Dendritic cell treated with granulocyte-macrophage colony-stimulating factor and Interleukin-4, amounts not matched to agents 40 ng/mL and 50 ng/mL, for 4 days (primary cell): Measurements from ENCODE around the gene THAP12.

Experiments used
- H3K27ac Mint-ChIP-seq: one replicate; pipeline ENCODE4 v1.8.0; 2022; ENCODE audit warnings: mild to moderate bottlenecking, mixed read lengths
- H3K27me3 Mint-ChIP-seq: one replicate; pipeline ENCODE4 v1.8.0; 2022; ENCODE audit warnings: mild to moderate bottlenecking, mixed read lengths
- H3K36me3 Mint-ChIP-seq: one replicate; pipeline ENCODE4 v1.8.0; 2022; ENCODE audit warnings: low read depth, mixed read lengths
- H3K4me1 Mint-ChIP-seq: one replicate; pipeline ENCODE4 v1.8.0; 2022; ENCODE audit warnings: low read depth, mixed read lengths
- H3K4me3 Mint-ChIP-seq: one replicate; pipeline ENCODE4 v1.8.0; 2022; ENCODE audit warnings: mild to moderate bottlenecking, moderate library complexity, mixed read lengths
- H3K9me3 Mint-ChIP-seq: one replicate; pipeline ENCODE4 v1.8.0; 2022; ENCODE audit warnings: mixed read lengths
- intact Hi-C: fragments of 100-400 bp; cut with micrococcal nuclease; formaldehyde crosslinking; loops from one replicate; pipeline ENCODE4 v1.15.0; 2022

THAP12 gene

DNA sequence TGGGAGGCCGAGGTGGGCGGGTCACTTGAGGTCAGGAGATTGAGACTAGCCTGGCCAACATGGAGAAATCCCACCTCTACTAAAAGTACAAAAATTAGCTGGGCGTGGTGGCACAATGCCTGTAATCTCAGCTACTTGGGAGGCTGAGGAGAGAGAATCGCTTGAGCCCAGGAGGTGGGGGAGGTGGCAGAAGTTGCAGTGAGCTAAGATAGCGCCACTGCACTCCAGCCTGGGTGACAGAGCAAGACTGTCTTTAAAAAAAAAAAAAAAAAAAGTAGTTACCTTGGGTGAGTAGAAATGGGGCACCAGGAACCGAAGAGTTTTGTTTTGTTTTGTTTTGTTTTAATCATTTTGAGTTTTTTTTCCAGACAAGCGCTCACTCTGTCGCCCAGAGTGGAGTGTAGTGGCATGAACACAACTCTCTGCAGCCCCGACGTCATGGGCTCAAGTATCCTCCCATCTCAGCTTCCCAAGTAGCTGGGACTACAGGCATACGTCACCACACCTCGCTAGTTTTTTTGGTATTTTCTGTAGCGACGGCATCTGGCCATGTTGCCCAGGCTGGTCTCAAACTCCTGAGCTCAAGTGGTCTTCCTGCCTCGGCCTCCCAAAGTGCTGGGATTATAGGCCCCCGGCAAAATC is 15.8 kb downstream of the THAP12 start:
- Mint-ChIP-seq H3K27me3 (no peaks in the 10 kb centered on the region), H3K36me3 (peaks cover 49% of the 10 kb centered on the region), H3K4me3 (no peak overlapping the region), H3K9me3 (no peaks in the 10 kb centered on the region), H3K4me1 (peaks cover 22% of the 10 kb centered on the region), H3K27ac (no peak overlapping the region)
- intact Hi-C loops = no loop called here

DNA sequence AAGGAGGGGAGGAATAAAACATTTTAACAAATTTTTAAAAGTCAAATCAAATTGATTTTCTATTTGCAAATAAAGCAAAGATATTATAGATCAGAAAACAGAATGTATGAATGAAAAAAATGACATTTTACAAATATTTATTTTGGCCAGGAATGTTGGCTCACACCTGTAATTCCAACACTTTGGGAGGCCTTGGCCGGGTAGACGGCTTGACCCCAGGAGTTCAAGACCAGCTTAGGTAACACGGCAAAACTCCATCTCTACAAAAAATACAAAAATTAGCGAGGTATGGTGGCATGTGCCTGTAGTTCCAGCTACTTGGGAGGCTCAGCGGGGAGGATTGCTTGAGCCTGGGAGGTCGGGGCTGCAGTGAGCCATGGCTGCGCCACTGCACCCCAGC is 18.2 kb downstream of the THAP12 start:
- H3K9me3 Mint-ChIP-seq = no peaks in the 10 kb centered on the region
- no peaks in the 10 kb centered on the region for H3K27me3 Mint-ChIP-seq
- H3K27ac Mint-ChIP-seq = no peak overlapping the region
- peaks cover 70% of the 10 kb centered on the region for H3K36me3 Mint-ChIP-seq
- no peak overlapping the region for H3K4me3 Mint-ChIP-seq
- H3K4me1 Mint-ChIP-seq = peaks cover 14% of the 10 kb centered on the region
- intact Hi-C loops = no loop called here

DNA sequence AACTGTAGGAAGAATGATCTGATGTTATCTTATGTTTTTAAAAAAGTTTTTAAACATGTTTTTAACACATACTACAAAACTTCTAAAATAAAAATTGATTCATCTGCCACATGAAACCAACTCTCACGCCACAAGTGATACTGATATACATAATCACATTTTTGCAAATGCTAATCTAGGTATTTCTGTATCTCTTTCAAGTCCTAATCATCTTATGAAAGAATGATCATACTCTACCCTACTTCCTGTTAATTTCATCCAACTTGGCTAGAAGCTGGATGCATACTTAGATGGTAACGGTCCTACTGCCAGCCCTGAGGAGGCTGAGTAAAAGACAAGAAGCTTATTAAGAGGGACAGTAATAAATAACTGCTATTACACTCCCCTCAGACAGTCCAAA is 19.2 kb downstream of the THAP12 start:
- Mint-ChIP-seq H3K36me3 (peaks cover 77% of the 10 kb centered on the region), H3K9me3 (no peaks in the 10 kb centered on the region), H3K4me1 (peaks cover 12% of the 10 kb centered on the region), H3K27me3 (no peaks in the 10 kb centered on the region), H3K27ac (no peak overlapping the region), H3K4me3 (no peak overlapping the region)
- intact Hi-C loops = no loop called here

DNA sequence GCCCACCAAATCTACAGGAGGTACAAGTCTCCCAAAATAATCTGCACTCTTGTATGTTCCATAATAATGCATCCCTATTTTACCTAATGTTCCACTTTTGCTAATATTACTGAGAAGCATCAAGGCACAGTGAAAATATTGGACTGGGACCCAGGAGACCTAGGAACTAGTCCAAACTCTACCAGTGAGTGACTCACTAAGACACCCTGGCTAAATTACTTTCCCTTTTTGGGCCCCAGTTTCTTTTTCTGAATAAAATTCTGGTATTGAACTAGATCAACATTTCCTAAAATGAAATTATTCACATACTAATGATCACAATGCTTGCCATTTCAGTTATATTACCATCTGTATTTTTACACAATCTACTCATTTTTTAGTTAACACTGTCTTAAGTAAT is 19.6 kb downstream of the THAP12 start:
- H3K4me3 Mint-ChIP-seq = no peak overlapping the region
- H3K4me1 Mint-ChIP-seq = peaks cover 11% of the 10 kb centered on the region
- peaks cover 81% of the 10 kb centered on the region for H3K36me3 Mint-ChIP-seq
- H3K27me3 Mint-ChIP-seq = no peaks in the 10 kb centered on the region
- H3K9me3 Mint-ChIP-seq = no peaks in the 10 kb centered on the region
- intact Hi-C loops = no loop called here
- no peak overlapping the region for H3K27ac Mint-ChIP-seq

DNA sequence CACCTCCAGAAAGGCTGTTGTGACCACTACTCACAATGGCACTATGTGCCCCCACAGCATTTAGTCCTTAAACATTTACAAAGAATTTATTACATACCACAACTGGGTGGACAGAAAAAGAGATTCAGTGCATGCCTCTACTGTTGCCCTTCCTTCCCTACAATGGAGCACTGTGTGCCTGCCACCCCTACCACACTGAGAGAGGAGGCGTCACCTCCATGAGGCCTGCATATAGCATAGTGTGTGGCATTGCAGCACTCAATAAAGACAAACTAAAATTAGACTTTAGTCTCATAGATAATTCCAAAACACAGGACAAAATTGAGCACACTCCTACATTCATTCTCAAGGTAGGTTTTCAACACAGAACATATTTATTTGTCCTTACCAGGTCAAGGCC is 25.8 kb downstream of the THAP12 start:
- Mint-ChIP-seq H3K9me3 (peaks cover 23% of the 10 kb centered on the region), H3K4me1 (no peaks in the 10 kb centered on the region), H3K4me3 (no peak overlapping the region), H3K27me3 (no peaks in the 10 kb centered on the region), H3K27ac (no peak overlapping the region), H3K36me3 (peaks cover 87% of the 10 kb centered on the region)
- intact Hi-C loops = no loop called here

DNA sequence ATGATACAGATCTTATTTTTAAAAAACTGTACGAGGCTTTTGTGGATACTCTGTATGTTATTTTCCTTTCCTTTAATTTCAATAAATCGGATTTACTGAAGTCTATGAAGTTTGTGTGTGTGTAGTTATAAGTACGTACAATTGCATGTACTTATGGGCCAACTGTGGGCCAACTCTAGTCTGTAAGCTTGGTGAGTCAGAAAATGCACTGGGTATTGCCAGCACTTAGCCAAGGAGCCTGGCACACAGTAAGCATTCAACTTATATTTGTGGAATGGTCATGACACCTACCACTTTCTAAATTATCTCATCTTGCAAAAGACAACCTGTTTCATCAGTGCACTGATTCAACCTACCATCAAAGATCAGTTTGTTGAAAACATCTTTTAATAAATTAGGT is 32.6 kb downstream of the THAP12 start:
- Mint-ChIP-seq H3K9me3 (no peaks in the 10 kb centered on the region), H3K4me1 (no peaks in the 10 kb centered on the region), H3K27me3 (peaks cover 5% of the 10 kb centered on the region), H3K36me3 (peaks cover 48% of the 10 kb centered on the region), H3K27ac (no peak overlapping the region), H3K4me3 (no peak overlapping the region)
- intact Hi-C loops = no loop called here

DNA sequence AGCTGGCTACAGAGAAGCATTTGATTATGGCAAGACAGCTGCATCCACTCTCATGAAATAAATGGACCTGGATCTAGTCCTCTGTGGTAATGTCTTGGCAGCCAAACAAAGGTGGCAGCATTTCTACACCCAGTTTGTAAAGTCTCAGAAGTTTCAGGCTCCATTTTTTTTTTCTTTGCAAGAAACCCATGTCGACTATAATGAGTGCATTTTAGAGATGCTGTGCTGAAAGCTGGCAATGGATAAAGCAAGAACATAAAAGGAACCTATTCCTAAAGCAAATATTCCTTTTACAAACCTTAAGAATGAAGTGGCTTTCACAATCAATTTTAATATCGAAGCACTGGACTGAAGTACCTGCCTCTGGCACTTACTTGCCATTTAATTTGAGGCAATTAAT is 33.5 kb downstream of the THAP12 start:
- peaks cover 39% of the 10 kb centered on the region for H3K36me3 Mint-ChIP-seq
- H3K9me3 Mint-ChIP-seq = no peaks in the 10 kb centered on the region
- no peak overlapping the region for H3K4me3 Mint-ChIP-seq
- H3K4me1 Mint-ChIP-seq = no peaks in the 10 kb centered on the region
- H3K27me3 Mint-ChIP-seq = peaks cover 8% of the 10 kb centered on the region
- intact Hi-C loops = no loop called here
- no peak overlapping the region for H3K27ac Mint-ChIP-seq

DNA sequence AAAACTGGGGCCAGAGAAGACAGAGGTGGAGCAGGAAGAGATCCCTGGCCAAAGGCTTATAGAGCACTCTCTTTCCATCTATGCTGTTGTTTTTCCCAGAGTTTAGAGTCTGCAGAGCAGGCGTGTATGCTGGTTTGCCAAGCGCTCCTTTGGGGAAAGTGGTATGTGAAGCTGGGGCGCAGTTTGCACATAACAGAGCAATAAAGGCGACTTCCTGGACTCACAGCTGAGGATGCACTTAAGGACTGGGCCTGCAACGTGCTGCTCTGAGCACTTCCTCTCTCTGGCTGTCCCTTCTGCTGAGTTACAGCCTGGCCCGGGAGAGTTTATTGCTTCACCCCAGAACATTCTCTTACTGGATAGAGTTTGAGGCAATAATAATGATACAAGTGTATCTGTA is 41.7 kb downstream of the THAP12 start:
- Mint-ChIP-seq H3K9me3 (peaks cover 23% of the 10 kb centered on the region), H3K4me3 (no peak overlapping the region), H3K27me3 (peaks cover 8% of the 10 kb centered on the region), H3K36me3 (peaks cover 10% of the 10 kb centered on the region), H3K27ac (peak overlapping the region; percentile 94), H3K4me1 (peaks cover 49% of the 10 kb centered on the region)
- intact Hi-C loops = loop anchor here (5.0 kb wide), 1 partner anchor 33 kb away; no protein-coding TSS in a partner anchor

DNA sequence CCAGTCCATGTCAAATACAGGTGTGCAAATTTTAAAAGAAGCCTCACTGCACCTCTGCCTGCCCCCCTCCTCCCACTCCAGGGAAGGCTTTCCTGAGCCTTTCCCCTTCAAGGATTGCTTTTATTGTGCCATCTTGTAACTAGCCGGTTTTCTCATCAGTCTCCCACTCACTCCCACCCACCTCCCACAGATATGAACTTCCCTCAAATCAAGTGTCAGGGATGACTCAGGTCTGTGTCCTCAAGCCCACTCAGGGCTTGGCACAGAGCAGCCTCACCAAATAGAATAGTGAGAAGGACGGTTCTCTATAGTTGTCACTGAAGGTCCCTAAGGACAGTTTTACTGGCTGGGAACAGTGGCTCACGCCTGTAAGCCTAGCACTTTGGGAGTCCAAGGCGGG is 43.0 kb downstream of the THAP12 start:
- Mint-ChIP-seq H3K27ac (peak overlapping the region; percentile 94), H3K9me3 (peaks cover 28% of the 10 kb centered on the region), H3K4me1 (peaks cover 49% of the 10 kb centered on the region), H3K27me3 (no peaks in the 10 kb centered on the region), H3K4me3 (no peak overlapping the region), H3K36me3 (peaks cover 7% of the 10 kb centered on the region)
- intact Hi-C loops = loop anchor here (5.0 kb wide), 1 partner anchor 34 kb away; no protein-coding TSS in a partner anchor

DNA sequence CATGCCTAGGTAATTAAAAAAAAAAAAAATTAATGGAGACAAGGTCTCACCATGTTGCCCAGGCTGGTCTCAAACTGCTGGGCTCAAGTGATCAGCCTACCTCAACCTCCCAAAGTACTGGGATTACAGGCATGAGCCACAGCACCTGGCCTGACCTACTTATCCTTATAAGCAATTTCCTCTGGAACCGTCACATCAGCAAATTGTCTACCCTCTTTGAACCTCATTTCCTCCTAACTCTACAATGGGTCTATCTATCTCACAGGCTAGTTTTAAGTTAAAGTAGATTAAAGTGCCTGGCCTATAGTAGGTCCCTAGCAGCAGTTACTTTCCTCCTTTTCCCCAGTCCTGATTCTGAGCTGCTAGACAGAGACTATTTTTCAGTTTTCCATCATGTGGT is 43.5 kb downstream of the THAP12 start:
- H3K4me3 Mint-ChIP-seq = no peak overlapping the region
- no peaks in the 10 kb centered on the region for H3K27me3 Mint-ChIP-seq
- H3K27ac Mint-ChIP-seq = peak overlapping the region; percentile 94
- peaks cover 28% of the 10 kb centered on the region for H3K9me3 Mint-ChIP-seq
- H3K36me3 Mint-ChIP-seq = peaks cover 7% of the 10 kb centered on the region
- intact Hi-C loops = loop anchor here (5.0 kb wide), 1 partner anchor 35 kb away; no protein-coding TSS in a partner anchor
- H3K4me1 Mint-ChIP-seq = peaks cover 49% of the 10 kb centered on the region

DNA sequence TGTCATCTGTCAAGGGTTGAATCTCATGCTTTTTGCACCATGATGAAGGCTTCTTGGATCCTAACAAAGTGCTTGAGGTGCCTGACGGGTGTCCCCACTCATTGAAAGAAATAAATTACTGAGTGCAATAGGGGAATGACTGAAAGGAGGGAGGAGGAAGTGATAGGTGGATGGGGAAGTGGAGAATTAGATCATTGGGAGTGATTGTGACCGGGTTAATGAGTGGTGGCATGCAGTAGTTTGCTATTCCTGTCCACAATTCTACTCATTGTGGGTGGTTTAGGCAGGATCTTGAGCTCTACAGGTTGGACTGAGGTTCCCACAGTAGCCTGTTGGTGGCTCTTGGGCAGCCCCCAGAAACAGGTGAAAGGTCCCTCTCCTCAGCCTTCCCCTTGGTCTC is 44.3 kb downstream of the THAP12 start:
- Mint-ChIP-seq H3K27ac (peak overlapping the region; percentile 78), H3K9me3 (peaks cover 28% of the 10 kb centered on the region), H3K36me3 (peaks cover 7% of the 10 kb centered on the region), H3K4me1 (peaks cover 49% of the 10 kb centered on the region), H3K27me3 (no peaks in the 10 kb centered on the region), H3K4me3 (no peak overlapping the region)
- intact Hi-C loops = loop anchor here (5.0 kb wide), 1 partner anchor 36 kb away; no protein-coding TSS in a partner anchor

DNA sequence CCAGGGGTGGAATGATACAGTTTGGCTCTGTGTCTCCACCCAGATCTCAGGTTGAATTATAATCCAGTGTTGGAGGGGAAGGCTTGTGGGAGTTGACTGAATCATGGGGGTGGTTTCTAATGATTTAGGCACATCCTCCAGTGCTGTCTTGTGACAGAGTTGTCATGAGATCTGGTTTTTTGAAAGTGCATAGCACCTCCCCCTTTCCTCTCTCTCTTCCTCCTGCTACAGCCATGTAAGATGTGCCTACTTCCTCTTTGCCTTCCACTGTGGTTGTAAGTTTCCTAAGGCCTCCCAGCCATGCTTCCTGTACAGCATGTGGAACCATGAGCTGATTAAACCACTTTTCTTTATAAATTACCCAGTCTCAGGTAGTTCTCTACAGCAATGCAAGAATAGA is 45.1 kb downstream of the THAP12 start:
- intact Hi-C loops = loop anchor here (5.0 kb wide), 1 partner anchor 36 kb away; no protein-coding TSS in a partner anchor
- H3K27me3 Mint-ChIP-seq = no peaks in the 10 kb centered on the region
- peaks cover 28% of the 10 kb centered on the region for H3K9me3 Mint-ChIP-seq
- peaks cover 7% of the 10 kb centered on the region for H3K36me3 Mint-ChIP-seq
- H3K27ac Mint-ChIP-seq = peak overlapping the region; percentile 78
- H3K4me3 Mint-ChIP-seq = no peak overlapping the region
- peaks cover 49% of the 10 kb centered on the region for H3K4me1 Mint-ChIP-seq

DNA sequence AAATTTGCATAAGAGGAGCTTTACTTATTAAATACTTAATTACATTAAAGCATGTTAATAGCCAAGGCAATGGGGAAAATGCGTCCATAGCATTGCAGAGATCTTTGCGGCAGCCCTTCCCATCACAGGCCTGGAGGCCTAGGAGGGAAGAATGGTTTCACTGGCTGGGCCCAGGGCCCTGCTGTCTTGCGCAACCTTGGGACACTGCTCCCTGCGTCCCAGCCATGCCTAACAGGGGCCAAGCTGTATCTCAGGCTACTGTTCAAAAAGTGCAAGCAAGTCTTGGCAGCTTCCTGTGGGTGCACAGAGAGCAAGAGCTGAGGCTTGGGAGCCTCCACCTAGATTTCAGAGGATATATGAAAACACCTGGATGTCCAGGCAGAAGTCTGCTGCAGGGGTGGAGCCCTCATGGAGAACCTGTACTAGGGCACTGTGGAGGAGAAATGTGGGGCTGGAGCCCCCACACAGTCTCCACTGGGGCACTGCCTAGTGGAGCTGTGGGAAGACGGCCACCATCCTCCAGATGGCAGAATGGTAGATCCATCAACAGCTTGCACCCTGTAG is 46.0 kb downstream of the THAP12 start:
- peaks cover 2% of the 10 kb centered on the region for H3K27me3 Mint-ChIP-seq
- H3K27ac Mint-ChIP-seq = peak overlapping the region; percentile 78

DNA sequence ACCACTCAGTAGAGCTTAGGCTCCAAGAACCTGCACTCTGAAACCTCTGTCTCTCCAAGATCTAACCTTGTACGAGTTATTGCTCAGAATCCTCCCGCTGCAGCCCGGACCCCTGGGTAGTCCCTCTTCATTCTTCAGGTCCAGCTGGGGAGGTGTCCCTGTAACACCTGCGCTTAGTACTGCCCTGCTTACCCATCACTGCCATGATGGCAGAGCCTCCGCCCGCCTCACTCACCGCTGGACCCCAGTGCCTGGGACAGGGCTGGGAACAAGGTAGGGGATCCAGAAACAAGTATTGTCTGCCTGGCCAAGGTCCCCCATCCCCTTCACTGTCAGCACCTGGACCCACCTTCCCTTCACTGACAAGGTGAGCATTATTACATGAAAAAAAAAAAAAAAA is 50.3 kb downstream of the THAP12 start:
- H3K4me3 Mint-ChIP-seq = no peak overlapping the region
- intact Hi-C loops = no loop called here

More for the DNA sequence above, 46.0 kb downstream of the THAP12 start:
- Mint-ChIP-seq H3K4me1 (peaks cover 48% of the 10 kb centered on the region), H3K4me3 (no peak overlapping the region), H3K9me3 (peaks cover 28% of the 10 kb centered on the region), H3K36me3 (peaks cover 7% of the 10 kb centered on the region)
- intact Hi-C loops = loop anchor here (5.0 kb wide), 1 partner anchor 37 kb away; no protein-coding TSS in a partner anchor

More for the DNA sequence above, 50.3 kb downstream of the THAP12 start:
- peaks cover 7% of the 10 kb centered on the region for H3K36me3 Mint-ChIP-seq
- H3K4me1 Mint-ChIP-seq = peaks cover 46% of the 10 kb centered on the region
- peaks cover 19% of the 10 kb centered on the region for H3K9me3 Mint-ChIP-seq
- no peak overlapping the region for H3K27ac Mint-ChIP-seq
- H3K27me3 Mint-ChIP-seq = peaks cover 2% of the 10 kb centered on the region
